Stimulated activated CD4-positive, alpha-beta T cell treated with anti-CD3 and anti-CD28 coated beads, Interleukin-2, amount 100 ng/mL, for 48 hours (primary cell): ENCODE measurements around the gene COA1.
"Not testable (repeated sequence)": the region's sequence is repeated elsewhere in the genome, so short reads cannot be mapped to it uniquely, and the experiment has no call there.

Experiments used
- DNase-seq, 2 donors: peaks; one replicate each; pipeline ENCODE4 v3.0.0-alpha.2; 2020

The COA1 gene

DNA sequence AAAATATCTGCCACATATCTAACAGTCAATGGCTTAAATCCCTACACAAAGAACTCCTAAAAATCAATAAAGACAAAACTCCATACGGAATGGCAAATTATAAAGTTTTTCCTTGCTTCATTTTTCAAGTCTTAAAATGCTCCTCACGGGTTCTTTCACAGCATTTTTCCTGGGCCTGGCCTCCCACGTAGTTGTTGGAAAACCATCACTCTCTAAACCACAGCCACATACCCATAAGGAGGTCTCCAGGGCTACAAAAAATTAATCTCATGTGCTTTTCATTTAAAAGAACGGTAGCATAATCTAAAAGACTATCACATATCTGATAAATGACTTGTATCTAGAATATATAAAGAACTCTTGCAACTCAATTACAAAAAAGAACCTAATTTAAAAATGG lies 2.9 kb downstream of the COA1 start:
- no peak for DNase-seq

- no peak for DNase-seq
Observed at GRCh38 chr7:43725251-43725650, 4.1 kb downstream of the COA1 start.

- DNase-seq: no peak
Observed at GRCh38 chr7:43723007-43723341, 6.3 kb downstream of the COA1 start.

DNA sequence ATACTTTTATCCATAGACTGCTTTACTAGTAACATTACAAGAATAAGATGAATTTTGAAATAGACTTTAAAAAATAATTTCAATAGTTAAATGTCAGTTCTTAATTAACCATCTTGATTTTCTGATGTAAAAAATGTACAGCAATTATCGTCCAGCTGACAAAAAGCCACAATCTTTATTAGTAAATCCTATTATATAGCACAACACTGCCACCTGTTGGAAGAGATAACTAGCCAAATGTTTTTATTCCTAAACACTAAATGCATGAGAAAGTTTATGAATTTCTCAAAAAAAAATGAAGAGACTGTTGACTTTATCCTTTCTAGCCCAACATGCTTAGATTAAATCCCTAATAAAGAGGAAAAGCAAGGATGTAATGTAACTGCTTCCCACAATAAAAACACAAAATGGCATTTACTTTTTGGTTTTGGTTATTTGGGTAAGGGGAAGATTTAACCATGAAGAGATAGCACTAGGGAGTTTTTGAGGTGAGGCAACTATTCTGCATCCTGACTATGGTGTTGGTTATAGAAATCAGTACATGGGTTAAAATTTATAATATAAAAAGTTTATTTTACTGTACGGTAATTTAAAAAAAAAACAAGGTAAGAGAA lies 8.0 kb downstream of the COA1 start:
- no peak for DNase-seq

GRCh38 chr7:43716598-43716997 lies 12.7 kb downstream of the COA1 start:
- DNase-seq: no peak

GRCh38 chr7:43715966-43716365 lies 13.4 kb downstream of the COA1 start:
- DNase-seq: not testable (repeated sequence)

DNA sequence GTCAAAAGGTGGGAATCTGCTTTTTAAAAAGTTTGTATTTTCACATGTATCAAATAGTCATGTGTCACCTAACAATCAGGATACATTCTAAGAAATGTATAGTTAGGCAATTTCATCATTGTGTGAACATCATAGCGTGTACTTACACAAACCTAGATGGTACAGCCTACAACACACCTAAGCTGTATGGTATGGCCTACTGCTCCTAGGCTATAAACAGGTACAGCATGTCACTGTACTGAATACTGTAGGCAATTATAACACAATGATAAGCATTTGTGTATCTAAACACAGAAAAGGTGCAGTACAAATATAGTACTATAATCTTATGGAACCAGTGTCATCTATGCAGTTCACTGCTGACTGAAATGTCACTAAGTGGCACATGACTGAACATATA lies 17.8 kb downstream of the COA1 start:
- no peak for DNase-seq

DNA sequence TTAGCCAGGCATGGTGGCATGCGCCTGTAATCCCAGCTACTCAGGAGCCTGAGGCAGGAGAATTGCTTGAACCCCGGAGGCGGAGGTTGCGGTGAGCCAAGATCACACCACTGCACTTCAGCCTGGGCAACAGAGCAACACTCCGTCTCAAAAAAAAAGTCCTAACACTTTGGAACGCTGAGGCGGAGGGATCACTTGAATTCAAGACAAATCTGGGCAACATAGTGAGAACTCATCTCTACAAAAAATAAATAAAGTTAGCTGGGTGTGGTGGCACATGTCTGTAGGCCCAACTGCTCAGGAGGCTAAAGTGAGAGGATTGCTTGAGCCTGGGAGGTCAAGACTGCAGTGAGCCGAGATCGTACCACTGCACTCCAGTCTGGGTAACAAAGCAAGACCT lies 21.3 kb downstream of the COA1 start:
- not testable (repeated sequence) for DNase-seq

GRCh38 chr7:43703573-43703972 lies 25.8 kb downstream of the COA1 start:
- no peak for DNase-seq

- DNase-seq: no peak
Observed at GRCh38 chr7:43702974-43703373, 26.3 kb downstream of the COA1 start.

- no peak for DNase-seq
Observed at GRCh38 chr7:43701929-43702328, 27.4 kb downstream of the COA1 start.

DNA sequence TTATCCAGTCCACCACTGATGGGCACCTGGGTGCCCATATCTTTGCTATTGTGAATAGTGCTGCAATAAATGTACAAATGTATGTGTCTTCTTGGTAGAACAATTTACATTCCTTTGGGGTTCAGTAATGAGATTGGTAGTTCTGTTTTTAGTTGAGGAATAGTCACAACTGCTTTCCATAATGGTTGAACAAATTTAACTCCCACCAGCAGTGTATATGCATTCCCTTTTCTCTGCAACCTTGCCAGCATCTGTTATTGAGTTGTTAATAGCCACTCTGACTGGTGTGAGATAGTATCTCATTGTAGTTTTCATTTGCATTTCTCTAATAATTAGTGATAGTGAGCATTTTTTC lies 27.8 kb downstream of the COA1 start:
- no peak for DNase-seq

GRCh38 chr7:43700646-43701499 lies 28.4 kb downstream of the COA1 start:
- DNase-seq: no peak

DNA sequence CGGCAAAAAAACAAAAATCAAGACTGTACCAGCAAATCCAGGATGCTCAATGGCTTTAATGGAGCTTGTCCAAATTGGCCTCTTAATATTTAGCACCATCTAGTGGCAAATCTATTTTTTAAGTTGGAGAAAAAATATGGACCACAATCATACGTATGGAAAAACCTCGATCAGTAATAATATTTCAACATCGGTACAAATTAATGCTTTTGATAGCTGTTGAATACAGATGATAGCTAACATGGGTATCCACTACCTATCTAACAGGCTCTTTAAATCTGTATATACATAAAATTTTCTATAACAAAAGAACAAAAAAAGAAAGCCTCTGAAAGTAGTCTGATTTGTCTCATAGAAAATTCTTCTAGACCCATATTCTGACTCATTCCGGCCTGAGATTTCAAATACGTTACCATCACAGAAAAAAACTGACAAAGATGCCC lies 29.2 kb downstream of the COA1 start:
- no peak for DNase-seq

GRCh38 chr7:43698460-43699255 lies 30.7 kb downstream of the COA1 start:
- DNase-seq: no peak

DNA sequence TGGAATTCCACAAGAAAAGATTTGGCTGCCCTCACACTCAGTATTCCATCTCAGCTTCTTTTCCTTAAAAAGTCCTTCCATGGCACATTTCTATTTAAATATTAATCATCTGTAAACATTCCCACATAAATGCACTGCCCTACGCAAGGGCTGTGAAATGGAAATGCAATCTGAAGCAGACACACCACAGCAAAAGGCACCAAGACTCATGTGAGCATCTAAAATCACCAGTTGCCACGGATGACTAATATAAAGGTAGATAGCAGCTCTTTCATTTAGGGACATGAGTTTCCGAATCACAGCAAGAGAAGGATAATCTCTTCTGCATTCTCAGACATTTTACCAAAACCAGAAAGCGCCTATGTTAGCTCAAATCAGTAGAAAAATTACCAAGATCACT lies 31.6 kb downstream of the COA1 start:
- DNase-seq: no peak

- no peak for DNase-seq
Observed at GRCh38 chr7:43695365-43695764, 34.0 kb downstream of the COA1 start.

DNA sequence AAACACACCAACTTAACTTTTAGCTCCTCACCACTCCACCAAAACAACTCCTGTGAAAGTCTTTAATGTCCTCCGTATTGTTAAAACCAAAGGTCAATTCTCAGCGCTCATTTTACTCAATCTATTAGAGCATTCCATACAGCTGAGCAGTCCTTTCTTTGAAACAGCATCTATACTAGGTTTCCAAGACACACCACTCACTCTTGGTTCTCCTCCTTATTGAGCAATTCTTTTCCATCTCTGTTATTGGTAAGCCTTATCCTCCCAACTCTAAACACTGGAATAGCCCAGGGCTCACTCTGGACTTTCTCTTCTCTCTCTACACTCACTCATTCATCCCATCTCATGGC lies 34.9 kb downstream of the COA1 start:
- no peak for DNase-seq

DNA sequence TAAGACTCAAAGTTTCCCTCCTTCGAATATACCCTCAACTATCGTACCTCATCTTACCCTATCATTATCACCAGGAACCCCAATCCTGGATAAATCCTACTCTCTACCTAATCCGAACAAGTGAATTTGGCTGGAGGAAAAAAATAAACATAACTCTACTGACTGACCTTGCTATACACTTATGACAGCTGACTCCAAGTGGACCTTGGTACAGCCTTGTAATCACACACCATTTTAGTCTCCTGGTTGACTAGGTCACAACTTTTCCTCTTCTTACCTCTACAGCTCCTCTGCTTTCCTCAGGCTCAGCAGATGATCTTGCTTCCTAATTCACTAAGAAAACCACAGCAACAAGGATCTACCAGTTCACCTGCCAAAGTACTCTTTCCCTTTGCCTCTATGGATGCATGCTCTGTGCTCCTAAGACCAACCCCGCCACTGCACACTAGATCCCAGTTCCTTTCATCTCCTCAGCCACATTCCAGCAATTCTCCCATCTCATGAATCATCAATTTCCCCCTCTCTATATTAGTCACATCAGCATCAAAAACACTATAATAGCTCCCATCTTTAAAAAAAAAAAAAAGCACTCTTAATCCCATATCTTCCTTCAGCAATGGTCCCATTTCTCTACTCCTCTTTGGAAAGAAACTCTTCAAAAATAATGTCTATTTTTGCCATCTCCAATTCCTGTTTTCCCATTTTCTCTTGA lies 35.5 kb downstream of the COA1 start:
- no peak for DNase-seq

- DNase-seq: no peak
Observed at GRCh38 chr7:43692582-43693373, 36.5 kb downstream of the COA1 start.

DNA sequence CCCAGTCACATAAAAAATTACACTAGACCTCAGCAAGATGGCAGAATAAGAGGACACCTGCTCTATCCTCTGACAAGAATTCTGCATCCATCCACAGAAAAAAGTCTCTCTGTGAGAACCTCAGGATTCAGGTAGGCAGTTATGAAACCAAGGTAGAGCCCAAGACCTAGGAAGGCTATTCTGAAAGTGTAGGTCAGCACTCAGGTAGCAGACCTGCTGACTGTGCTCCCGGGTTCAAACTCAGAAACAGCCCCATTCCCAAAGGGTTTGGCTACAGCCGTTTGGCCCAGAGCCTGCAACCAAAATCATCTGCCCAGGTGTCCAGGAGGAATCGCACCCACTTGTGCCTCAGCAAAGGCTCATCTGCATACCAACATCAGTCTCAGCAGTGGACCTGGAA lies 37.7 kb downstream of the COA1 start:
- no peak for DNase-seq

GRCh38 chr7:43689115-43689514 lies 40.2 kb downstream of the COA1 start:
- DNase-seq: no peak

- not testable (repeated sequence) for DNase-seq
Observed at GRCh38 chr7:43687866-43688265, 41.5 kb downstream of the COA1 start.
